H1 (cell line): Measurements from ENCODE around the gene LHPP. TPM values are rescaled to one million over a fixed set of nuclear protein-coding genes. Genes with fewer than 3 reads are reported as not detected.

ENCODE experiments used
- CTCF ChIA-PET: fragments of 300-600 bp; sonication (Branson Sonifier 250); formaldehyde crosslinking; loops from one replicate; lab custom pipeline; 2021; ENCODE audit not compliant: partially characterized antibody; lab: Charles Lee
- POLR2A ChIA-PET: fragments of 300-600 bp; sonication (Branson Sonifier 250); formaldehyde crosslinking; loops from one replicate; lab custom pipeline; 2021; ENCODE audit warnings: inconsistent platforms; ENCODE audit not compliant: partially characterized antibody; lab: Charles Lee
- DNase-seq, 2 experiments: peaks; one replicate each; pipeline versions ENCODE4 v3.0.0 to v3.0.0-alpha.2; 2010 to 2022; ENCODE audit warnings: low spot score in 2 of 2, low read depth in 1 of 2, mixed read lengths in 1 of 2
- FAIRE-seq: peaks from 2 replicates; lab custom pipeline; 2011; peaks lifted over from hg19 to GRCh38; lab: Jason Lieb, UNC
- H2AFZ ChIP-seq: 2 replicates; pipeline ENCODE4 v1.8.1; 2012; ENCODE audit warnings: low read length, inconsistent platforms
- H2AK5ac ChIP-seq: 2 replicates; pipeline ENCODE4 v1.6.1; 2013; ENCODE audit warnings: low read depth, low read length
- H2BK120ac ChIP-seq: replicated peaks from 2 replicates; pipeline ENCODE3; 2013; ENCODE audit warnings: low read depth, low read length, inconsistent platforms
- H2BK12ac ChIP-seq: 2 replicates; pipeline ENCODE4 v1.6.1; 2013; ENCODE audit warnings: low read depth, low read length
- H2BK15ac ChIP-seq: 2 replicates; pipeline ENCODE4 v1.6.1; 2013; ENCODE audit warnings: low read length
- H2BK20ac ChIP-seq: 2 replicates; pipeline ENCODE4 v1.6.1; 2013; ENCODE audit warnings: low read length
- H2BK5ac ChIP-seq: 2 replicates; pipeline ENCODE4 v1.6.1; 2013; ENCODE audit warnings: low read depth, low read length
- H3K14ac ChIP-seq: 2 replicates; pipeline ENCODE4 v1.6.1; 2013; ENCODE audit warnings: inconsistent platforms; ENCODE audit not compliant: insufficient read length
- H3K18ac ChIP-seq: 2 replicates; pipeline ENCODE4 v1.6.1; 2013; ENCODE audit warnings: low read length; ENCODE audit errors: extremely low read depth
- H3K23ac ChIP-seq: 2 replicates; pipeline ENCODE4 v1.6.1; 2013; ENCODE audit warnings: inconsistent platforms; ENCODE audit not compliant: insufficient read length
- H3K23me2 ChIP-seq: 2 replicates; pipeline ENCODE4 v1.6.1; 2013; ENCODE audit warnings: low read depth, low read length
- H3K27ac ChIP-seq: 2 replicates; pipeline ENCODE4 v1.6.1; 2011; ENCODE audit warnings: low read depth, low read length, inconsistent platforms
- H3K27me3 ChIP-seq, 4 experiments: replicated peaks in 1 of 4; 1 replicate in 1 of 4; 2 replicates in 3 of 4; pipeline versions ENCODE4 v1.6.1 to v1.8.1; 2011 to 2013; ENCODE audit warnings: low read length in 3 of 4, mild to moderate bottlenecking in 3 of 4, inconsistent platforms in 2 of 4, mixed read lengths in 2 of 4, moderate library complexity in 1 of 4; ENCODE audit not compliant: control insufficient read depth in 3 of 4, insufficient read depth in 3 of 4; ENCODE audit errors: extremely low read depth in 1 of 4
- H3K36me3 ChIP-seq, 4 experiments: 2 replicates each; pipeline versions ENCODE4 v1.6.1 to v1.8.1; 2011 to 2013; ENCODE audit warnings: mild to moderate bottlenecking in 4 of 4, low read length in 3 of 4, moderate library complexity in 2 of 4, control low read depth in 1 of 4, inconsistent platforms in 1 of 4; ENCODE audit not compliant: insufficient read depth in 4 of 4, control insufficient read depth in 2 of 4
- H3K4ac ChIP-seq: replicated peaks from 2 replicates; pipeline ENCODE3; 2013; ENCODE audit warnings: low read length, low read depth, mixed read lengths, inconsistent platforms; ENCODE audit not compliant: insufficient read length
- H3K4me1 ChIP-seq, 4 experiments: replicated peaks in 1 of 4; 1 replicate in 1 of 4; 2 replicates in 3 of 4; pipeline versions ENCODE4 v1.6.1 to v1.8.1; 2011 to 2013; ENCODE audit warnings: low read length in 3 of 4, inconsistent platforms in 2 of 4, mixed read lengths in 1 of 4; ENCODE audit not compliant: insufficient read depth in 4 of 4, control insufficient read depth in 3 of 4
- H3K4me2 ChIP-seq, 2 experiments: 2 replicates each; pipeline versions ENCODE4 v1.6.1 to v1.8.1; 2011 to 2013; ENCODE audit warnings: low read depth in 2 of 2, low read length in 2 of 2, control low read depth in 1 of 2, inconsistent platforms in 1 of 2, mild to moderate bottlenecking in 1 of 2; ENCODE audit not compliant: insufficient read depth in 1 of 2
- H3K4me3 ChIP-seq, 4 experiments: fragments of 200-600, 300-600 bp in 1 of 4; sonication (generic), shearing (Covaris generic), sonication (Bioruptor Twin) in 1 of 4; 2 replicates each; pipeline versions ENCODE4 v1.5.1 to v1.8.1; 2011 to 2016; ENCODE audit warnings: low read length in 4 of 4, low read depth in 3 of 4, control low read depth in 2 of 4, inconsistent platforms in 2 of 4, mild to moderate bottlenecking in 2 of 4, mixed read lengths in 1 of 4, moderate library complexity in 1 of 4; ENCODE audit not compliant: insufficient read depth in 2 of 4; ENCODE audit errors: extremely low read depth in 1 of 4
- H3K56ac ChIP-seq: replicated peaks from 2 replicates; pipeline ENCODE3; 2013; ENCODE audit warnings: low read depth, mild to moderate bottlenecking, mixed read lengths, low read length, inconsistent platforms; ENCODE audit not compliant: insufficient read length
- H3K79me1 ChIP-seq: 2 replicates; pipeline ENCODE4 v1.6.1; 2013; ENCODE audit warnings: low read depth, low read length, control low read depth
- H3K79me2 ChIP-seq, 2 experiments: 2 replicates each; pipeline versions ENCODE4 v1.6.1 to v1.8.1; 2012 to 2013; ENCODE audit warnings: low read length in 2 of 2, mild to moderate bottlenecking in 2 of 2, inconsistent platforms in 1 of 2; ENCODE audit not compliant: insufficient read depth in 2 of 2, control insufficient read depth in 1 of 2
- H3K9ac ChIP-seq, 4 experiments: replicated peaks in 1 of 4; 1 replicate in 1 of 4; 2 replicates in 3 of 4; pipeline versions ENCODE4 v1.6.1 to v1.8.1; 2011 to 2013; ENCODE audit warnings: low read depth in 3 of 4, low read length in 3 of 4, control low read depth in 2 of 4, mild to moderate bottlenecking in 2 of 4, moderate library complexity in 2 of 4, inconsistent platforms in 1 of 4; ENCODE audit errors: extremely low read depth in 1 of 4
- H3K9me3 ChIP-seq, 2 experiments: 2 replicates each; pipeline versions ENCODE4 v1.6.1 to v1.8.1; 2012 to 2013; ENCODE audit warnings: mild to moderate bottlenecking in 2 of 2, moderate library complexity in 2 of 2, control low read depth in 1 of 2, inconsistent platforms in 1 of 2, low read depth in 1 of 2, low read length in 1 of 2, mixed read lengths in 1 of 2; ENCODE audit not compliant: insufficient read depth in 2 of 2
- H4K20me1 ChIP-seq, 2 experiments: replicated peaks in 1 of 2; 2 replicates each; pipeline versions ENCODE3 to v1.8.1; 2011 to 2013; ENCODE audit warnings: inconsistent platforms in 2 of 2, low read length in 2 of 2, mild to moderate bottlenecking in 1 of 2; ENCODE audit not compliant: insufficient read depth in 2 of 2, control insufficient read depth in 1 of 2
- H4K5ac ChIP-seq: 2 replicates; pipeline ENCODE4 v1.6.1; 2013; ENCODE audit warnings: low read length, low read depth, mixed read lengths, inconsistent platforms; ENCODE audit not compliant: insufficient read length
- H4K8ac ChIP-seq: 2 replicates; pipeline ENCODE4 v1.8.0; 2013; ENCODE audit warnings: mild to moderate bottlenecking, moderate library complexity, low read length, inconsistent platforms; ENCODE audit not compliant: insufficient read depth; ENCODE audit errors: extremely low read depth
- H4K91ac ChIP-seq: replicated peaks from 2 replicates; pipeline ENCODE3; 2013; ENCODE audit warnings: low read length, mixed read lengths, inconsistent platforms; ENCODE audit not compliant: insufficient read length
- JUND ChIP-seq: IDR thresholded peaks from 2 replicates; pipeline ENCODE4 v1.6.1; 2011; ENCODE audit warnings: mild to moderate bottlenecking, improper control_type of control experiment, low read length
- NRF1 ChIP-seq: IDR thresholded peaks from 2 replicates; pipeline ENCODE4 v1.6.1; 2011; ENCODE audit warnings: mild to moderate bottlenecking, low read depth, low read length, improper control_type of control experiment
- RFX5 ChIP-seq: IDR thresholded peaks from 2 replicates; pipeline ENCODE4 v1.6.1; 2011; ENCODE audit warnings: low read depth, low read length, improper control_type of control experiment, borderline replicate concordance
- SIX5 ChIP-seq: IDR thresholded peaks from 2 replicates; pipeline ENCODE4 v1.6.1; 2011; ENCODE audit warnings: mild to moderate bottlenecking, low read depth, low read length
- TAF7 ChIP-seq: optimal IDR thresholded peaks from 2 replicates; pipeline ENCODE3; 2011; ENCODE audit warnings: low read depth, mild to moderate bottlenecking, inconsistent platforms, low read length, moderate library complexity, borderline replicate concordance
- WGBS, 2 experiments: shearing (Covaris generic) in 1 of 2; methylation state at CpG; one replicate each; pipeline versions ENCODE4 v1.1.6 to v1.1.7; 2013 to 2015; ENCODE audit warnings: low lambda C conversion rate in 2 of 2, mixed read lengths in 2 of 2, inconsistent platforms in 1 of 2, low coverage in 1 of 2, missing lambda C conversion rate in 1 of 2; ENCODE audit not compliant: insufficient replicate concordance in 2 of 2, insufficient coverage in 1 of 2, insufficient read length in 1 of 2; ENCODE audit errors: extremely low coverage in 1 of 2, missing lambda C conversion rate in 1 of 2; 5-methylcytosine and 5-hydroxymethylcytosine counted together
- polyA plus RNA-seq, 7 experiments: library from polyadenylated mRNA; depleted of rRNA in 3 of 7; stranded (reverse) in 5 of 7; unstranded in 2 of 7; fragments of >200 nt in 5 of 7; fragments of 200-250 nt in 2 of 7; gene quantifications; 1 replicate in 5 of 7; 2 replicates in 1 of 7; 4 replicates in 1 of 7; pipeline versions ENCODE4 v1.2.1 to v1.2.3, GENCODE V29; 2011 to 2013; ENCODE audit warnings: missing spikeins in 2 of 7, mixed read lengths in 2 of 7
- total RNA-seq: library from RNA; stranded (reverse); fragmentation: NEBNext Ultra II Directional; extraction: Animal tissue kit (Norgen Biotek cat#: 25700); gene quantifications from 2 replicates; pipeline ENCODE4 v1.2.1, GENCODE V29; 2021

Gene LHPP
- total and polyA plus RNA-seq, 2 of the 8 experiments (the other 6 are each of a cell fraction or from before 2014, with no cell fraction given) = 26.0 to 45.0 TPM

- H3K4me2 ChIP-seq = no peak overlapping the region
- H4K20me1 ChIP-seq = no peaks in the 10 kb centered on the region
- no peaks in the 10 kb centered on the region for H3K79me2 ChIP-seq
- H3K4ac ChIP-seq = no peak overlapping the region
- H3K4me1 ChIP-seq = peaks cover 0 to 21% (median 3%) of the 10 kb centered on the region in 4 experiments; a peak in 5 of 7 replicates
- H2AFZ ChIP-seq = no peak overlapping the region
- H3K23ac ChIP-seq = no peak overlapping the region
- DNase-seq = no peak
- H2BK15ac ChIP-seq = 0 out of 2 replicates have a peak overlapping the region, but pooled peaks have one; percentile 61
- peaks cover 3% of the 10 kb centered on the region; the same call in 1 of the 2 replicates for H3K79me1 ChIP-seq
- H2BK12ac ChIP-seq = no peak overlapping the region
- no peak overlapping the region for H2BK120ac ChIP-seq
- POLR2A ChIA-PET = interaction anchor here (1.2 kb wide), 1 partner anchor 21 kb away, joined by 3 read pairs; no protein-coding TSS in a partner anchor
- no peaks in the 10 kb centered on the region for H3K9me3 ChIP-seq
- no peak for FAIRE-seq
- no peak overlapping the region for H3K27ac ChIP-seq
- H2BK5ac ChIP-seq = no peak overlapping the region; the same call in 1 of the 2 replicates
- no peak overlapping the region for H4K5ac ChIP-seq
- no peak overlapping the region for H3K18ac ChIP-seq
- H3K56ac ChIP-seq = no peak overlapping the region
- WGBS, 2 experiments = 82% methylated on average over 16 of the region's 17 CpGs; no CpG with 5 or more reads in 1 of the 2 experiments
- TF ChIP-seq JUND = no peak
- no peak for TF ChIP-seq RFX5
- no peak for TF ChIP-seq NRF1
- no peak for TF ChIP-seq SIX5
- TF ChIP-seq TAF7 = no peak
- no peaks in the 10 kb centered on the region for H3K27me3 ChIP-seq
- no peak overlapping the region; the same call in 1 of the 2 replicates for H4K8ac ChIP-seq
- no peak overlapping the region for H2AK5ac ChIP-seq
- H3K4me3 ChIP-seq = no peak overlapping the region
- CTCF ChIA-PET = interaction anchor here (0.6 to 38.0 kb wide), 6 partner anchors 13 to 1218 kb away, joined by 3 to 681 read pairs (median 3); no protein-coding TSS in a partner anchor
- H3K14ac ChIP-seq = no peak overlapping the region
- H4K91ac ChIP-seq = no peak overlapping the region
- H3K36me3 ChIP-seq = no peaks in the 10 kb centered on the region
- no peak overlapping the region for H3K9ac ChIP-seq
- H2BK20ac ChIP-seq = no peak overlapping the region
- no peaks in the 10 kb centered on the region for H3K23me2 ChIP-seq
These were observed 65.1 kb downstream of the LHPP start for GRCh38 chr10:124526621-124527267.
